GM12878 (cell line): ENCODE data around the gene PRKN. TPM values are rescaled to one million over a fixed set of nuclear protein-coding genes. Genes with fewer than 3 reads are reported as not detected.

Experiments used
- ATAC-seq: fragments of 200-7000 bp; cut with Tn5 transposase; 3 replicates; pipeline ENCODE4 v1.9.1; 2020; ENCODE audit warnings: mild to moderate bottlenecking, moderate library complexity
- BruUV-seq: library from RNA; stranded (reverse); fragments of 400-500 nt; replicated peaks from 2 replicates; lab custom pipeline; 2021; lab: Mats Ljungman, UMichigan
- CTCF ChIA-PET: fragments of 300-600 bp; sonication (Branson Sonifier 250); formaldehyde crosslinking; extraction: SDS; loops from one replicate; lab custom pipeline; 2021; ENCODE audit warnings: inconsistent platforms; lab: Yijun Ruan, JAX
- POLR2A ChIA-PET: fragments of 350-600 bp; formaldehyde crosslinking; extraction: SDS; loops from one replicate; lab custom pipeline; 2021; ENCODE audit warnings: inconsistent platforms; lab: Charles Lee
- RAD21 ChIA-PET: fragments of 300-600 bp; sonication (Branson Sonifier 250); formaldehyde crosslinking; loops from one replicate; lab custom pipeline; 2023; ENCODE audit warnings: antibody characterized with exemption; ENCODE audit not compliant: unreplicated experiment; lab: Charles Lee
- SMC1A ChIA-PET: fragments of 300-600 bp; sonication (Branson Sonifier 250); formaldehyde crosslinking; loops from one replicate; lab custom pipeline; 2023; ENCODE audit not compliant: unreplicated experiment, uncharacterized antibody; lab: Charles Lee
- DNase-seq: peaks from one replicate; pipeline ENCODE4 v3.0.0-alpha.2; 2011; ENCODE audit warnings: low read depth, low spot score
- FAIRE-seq: peaks from 3 replicates; lab custom pipeline; 2011; peaks lifted over from hg19 to GRCh38; lab: Jason Lieb, UNC
- H2AFZ ChIP-seq: 2 replicates; pipeline ENCODE4 v1.6.0; 2011; ENCODE audit warnings: low read depth, low read length, control low read depth; ENCODE audit not compliant: control insufficient read depth
- H3K27ac ChIP-seq: 2 replicates; pipeline ENCODE4 v1.5.1; 2011; ENCODE audit warnings: control low read depth; ENCODE audit not compliant: control insufficient read depth, insufficient read depth
- H3K27me3 ChIP-seq, 2 experiments: replicated peaks in 1 of 2; 2 replicates each; pipeline versions ENCODE4 v1.6.0 to v1.6.1; 2011; ENCODE audit warnings: low read length in 1 of 2; ENCODE audit not compliant: control insufficient read depth in 2 of 2, insufficient read depth in 2 of 2
- H3K36me3 ChIP-seq, 2 experiments: 2 replicates each; pipeline ENCODE4 v1.5.1; 2011; ENCODE audit warnings: low read length in 1 of 2; ENCODE audit not compliant: control insufficient read depth in 2 of 2, insufficient read depth in 2 of 2
- H3K4me1 ChIP-seq: 2 replicates; pipeline ENCODE4 v1.6.1; 2011; ENCODE audit warnings: mild to moderate bottlenecking, low read length, moderate library complexity, mixed read lengths; ENCODE audit not compliant: control insufficient read depth, insufficient read depth
- H3K4me2 ChIP-seq: 2 replicates; pipeline ENCODE4 v1.6.0; 2011; ENCODE audit warnings: control low read depth; ENCODE audit not compliant: control insufficient read depth, insufficient read depth
- H3K4me3 ChIP-seq: fragments of 200-600 bp; sonication (generic); 2 replicates; pipeline ENCODE4 v1.5.1; 2016
- H3K79me2 ChIP-seq: 2 replicates; pipeline ENCODE4 v1.6.0; 2011; ENCODE audit warnings: low read length; ENCODE audit not compliant: control insufficient read depth, insufficient read depth
- H3K9ac ChIP-seq: 2 replicates; pipeline ENCODE4 v1.8.0; 2011; ENCODE audit warnings: low read length, control low read depth, mixed read lengths; ENCODE audit not compliant: control insufficient read depth, insufficient read depth
- H3K9me3 ChIP-seq: replicated peaks from 3 replicates; pipeline ENCODE4 v1.5.1; 2011; ENCODE audit warnings: mild to moderate bottlenecking, low read length; ENCODE audit not compliant: control insufficient read depth, insufficient read depth
- H4K20me1 ChIP-seq: 2 replicates; pipeline ENCODE4 v1.6.0; 2011; ENCODE audit not compliant: control insufficient read depth, insufficient read depth
- NFYB ChIP-seq: IDR thresholded peaks from 2 replicates; pipeline ENCODE4 v1.6.1; 2011; ENCODE audit warnings: low read depth, mild to moderate bottlenecking, low read length, improper control_type of control experiment, moderate library complexity; ENCODE audit not compliant: insufficient read depth
- NR2F1 ChIP-seq: fragments of 450-650 bp; conservative IDR thresholded peaks from 2 replicates; pipeline ENCODE4 v1.6.1; 2017; ENCODE audit warnings: mild to moderate bottlenecking
- PAX8 ChIP-seq: fragments of 450-650 bp; IDR thresholded peaks from 2 replicates; pipeline ENCODE4 v1.6.1; 2017; ENCODE audit warnings: mild to moderate bottlenecking, moderate library complexity
- POLR2A ChIP-seq: IDR thresholded peaks from 2 replicates; pipeline ENCODE4 v1.6.1; 2011; ENCODE audit warnings: low read depth, mild to moderate bottlenecking, low read length
- RUNX3 ChIP-seq: IDR thresholded peaks from 2 replicates; pipeline ENCODE4 v1.6.1; 2012; ENCODE audit warnings: low read length, inconsistent platforms
- STAT3 ChIP-seq: IDR thresholded peaks from 2 replicates; pipeline ENCODE4 v1.6.1; 2011; ENCODE audit warnings: low read depth, low read length, improper control_type of control experiment
- TCF12 ChIP-seq: IDR thresholded peaks from 2 replicates; pipeline ENCODE4 v1.6.1; 2011; ENCODE audit warnings: low read depth, mild to moderate bottlenecking, low read length
- YBX1 ChIP-seq: fragments of 450-650 bp; IDR thresholded peaks from 2 replicates; pipeline ENCODE4 v1.6.1; 2016; ENCODE audit warnings: antibody characterized with exemption
- YY1 ChIP-seq: IDR thresholded peaks from 2 replicates; pipeline ENCODE4 v1.6.1; 2011; ENCODE audit warnings: low read depth, mild to moderate bottlenecking, low read length
- WGBS: methylation state at CpG from one replicate; pipeline ENCODE4 v1.1.6; 2016; ENCODE audit warnings: low lambda C conversion rate; ENCODE audit not compliant: insufficient replicate concordance, insufficient coverage; ENCODE audit errors: missing lambda C conversion rate; 5-methylcytosine and 5-hydroxymethylcytosine counted together
- in situ Hi-C: fragments of 300-500 bp; cut with MboI; formaldehyde crosslinking; loops from 9 replicates; pipeline ENCODE4 v1.14.3; 2018; ENCODE audit warnings: mixed read lengths
- intact Hi-C: fragments of 100-400 bp; cut with micrococcal nuclease; formaldehyde crosslinking; loops from one replicate; pipeline ENCODE4 v1.14.2; 2022; ENCODE audit not compliant: unreplicated experiment
- polyA plus RNA-seq, 11 experiments: library from polyadenylated mRNA; depleted of rRNA in 4 of 11; unstranded in 6 of 11; stranded (reverse) in 5 of 11; fragments of >200 nt; fragmentation: Nextera tagmentation in 4 of 11; fragmentation: Illumina TruSeq in 1 of 11; extraction: Ambion mirVana in 4 of 11; extraction: Trizol in 1 of 11; gene quantifications; 1 replicate in 1 of 11; 2 replicates in 10 of 11; pipeline versions ENCODE4 v1.2.1 to v1.2.3, GENCODE V29; 2011 to 2016; ENCODE audit warnings: inconsistent platforms in 2 of 11, missing spikeins in 2 of 11, low read depth in 1 of 11
- total RNA-seq, 4 experiments: library from RNA; depleted of rRNA in 3 of 4; stranded (reverse); fragments of >200 nt in 3 of 4; fragmentation: Illumina TruSeq in 1 of 4; extraction: Trizol in 1 of 4; gene quantifications; 2 replicates each; pipeline versions ENCODE4 v1.2.1 to v1.2.3, GENCODE V29; 2013 to 2021
- TF ChIP-seq, protein P1 (sequence below): fragments of 450-650 bp; IDR thresholded peaks from 2 replicates; pipeline ENCODE4 v1.6.1; 2017; ENCODE audit warnings: mild to moderate bottlenecking, moderate library complexity
- TF ChIP-seq, protein P2 (sequence below): fragments of 450-650 bp; formaldehyde crosslinking; IDR thresholded peaks from 2 replicates; pipeline ENCODE4 v1.4.0; 2020; ENCODE audit warnings: mild to moderate bottlenecking, moderate library complexity

PRKN gene
- total and polyA plus RNA-seq, 10 of the 15 experiments (the other 5 are each of a cell fraction or from before 2014, with no cell fraction given): 0.06 to 0.09 TPM; not detected in 8

DNA sequence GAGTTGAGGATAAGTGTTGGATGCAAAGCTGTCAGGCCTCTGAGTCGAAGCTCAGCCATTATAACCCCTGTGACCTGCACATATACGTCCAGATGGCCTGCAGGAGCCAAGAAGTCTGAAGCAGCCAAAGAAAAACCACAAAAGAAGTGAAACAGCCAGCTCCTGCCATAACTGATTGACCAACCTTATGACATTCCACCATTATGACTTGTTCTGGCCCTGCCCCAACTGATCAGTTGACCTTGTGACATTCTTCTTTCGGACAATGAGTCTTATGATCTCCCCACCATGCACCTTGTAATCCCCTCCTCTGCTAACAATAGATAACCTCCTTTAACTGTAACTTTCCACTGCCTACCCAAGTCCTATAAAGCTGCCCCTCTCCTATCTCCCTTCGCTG lies 1320.0 kb downstream of the PRKN start:
- Histone ChIP-seq H3K79me2 (no peaks in the 10 kb centered on the region), H4K20me1 (no peaks in the 10 kb centered on the region), H3K9ac (no peak overlapping the region), H3K4me3 (no peak overlapping the region), H3K27ac (no peak overlapping the region), H3K36me3 (no peaks in the 10 kb centered on the region), H2AFZ (peak overlapping the region; percentile 5; the same call in 1 of the 2 replicates), H3K9me3 (no peaks in the 10 kb centered on the region; the same call in 2 of the 3 replicates), H3K4me1 (no peaks in the 10 kb centered on the region), H3K4me2 (no peak overlapping the region), H3K27me3 (no peaks in the 10 kb centered on the region)
- in situ Hi-C loops: no loop called here
- FAIRE-seq (no peak), DNase-seq (peak; percentile 23), ATAC-seq (no peak)
- TF ChIP-seq RUNX3: peak; percentile 53; the same call in 1 of the 2 replicates
- TF ChIP-seq NR2F1: peak; percentile 56; the same call in 1 of the 2 replicates
- TF ChIP-seq YY1: peak; percentile 41; the same call in 1 of the 2 replicates
- no peak for TF ChIP-seq STAT3
- no TSS peak for BruUV-seq
- ChIA-PET POLR2A (interaction anchor here (0.6 kb wide), 1 partner anchor 488 kb away, joined by 4 read pairs; no protein-coding TSS in a partner anchor), RAD21 (no interaction called here), SMC1A (interaction anchor here (0.8 kb wide), 1 partner anchor 11 kb away, joined by 3 read pairs; no protein-coding TSS in a partner anchor), CTCF (interaction anchor here (1.6 kb wide), 1 partner anchor 11 kb away, joined by 12 read pairs; no protein-coding TSS in a partner anchor)
- WGBS: 16% methylated on average over 4 of the region's 4 CpGs
- intact Hi-C loops: no loop called here

DNA sequence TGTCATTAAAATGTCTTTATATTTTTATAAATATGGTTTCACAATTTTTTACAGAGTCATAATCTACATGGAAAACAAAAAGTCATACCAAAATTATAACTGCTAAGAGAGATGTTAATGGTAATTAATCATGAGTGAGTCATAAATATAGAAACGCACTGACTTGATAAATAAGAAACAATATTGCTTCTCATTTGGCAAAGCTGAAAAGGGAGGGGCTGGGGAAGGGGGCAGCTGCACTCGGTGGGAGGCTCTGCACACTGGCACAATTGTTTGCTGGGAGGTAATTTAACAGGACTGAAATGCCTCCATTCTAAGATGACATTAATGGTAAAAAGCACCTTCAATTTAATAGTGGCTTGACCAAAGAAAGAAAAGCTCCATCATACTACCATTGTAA lies 1320.5 kb downstream of the PRKN start:
- H3K27ac ChIP-seq: no peak overlapping the region
- no peaks in the 10 kb centered on the region for H4K20me1 ChIP-seq
- in situ Hi-C loops: no loop called here
- FAIRE-seq (no peak), DNase-seq (no peak), ATAC-seq (no peak)
- H2AFZ ChIP-seq: 0 out of 2 replicates have a peak overlapping the region, but pooled peaks have one; percentile 5
- ChIA-PET POLR2A (no interaction called here), RAD21 (no interaction called here), SMC1A (interaction anchor here (0.8 kb wide), 1 partner anchor 11 kb away, joined by 3 read pairs; no protein-coding TSS in a partner anchor), CTCF (interaction anchor here (1.6 kb wide), 1 partner anchor 11 kb away, joined by 12 read pairs; no protein-coding TSS in a partner anchor)
- H3K36me3 ChIP-seq: no peaks in the 10 kb centered on the region
- H3K4me2 ChIP-seq: no peak overlapping the region
- no TSS peak for BruUV-seq
- no peaks in the 10 kb centered on the region; the same call in 2 of the 3 replicates for H3K9me3 ChIP-seq
- H3K79me2 ChIP-seq: no peaks in the 10 kb centered on the region
- H3K9ac ChIP-seq: no peak overlapping the region
- H3K4me1 ChIP-seq: no peaks in the 10 kb centered on the region
- no peak overlapping the region for H3K4me3 ChIP-seq
- intact Hi-C loops: no loop called here
- no peaks in the 10 kb centered on the region for H3K27me3 ChIP-seq
- 43% methylated on average over 2 of the region's 2 CpGs for WGBS
- no peak for TF ChIP-seq TCF12
- TF ChIP-seq POLR2A: no peak
- no peak for TF ChIP-seq PAX8
- TF ChIP-seq NFYB: no peak
- TF ChIP-seq, protein P1, sequence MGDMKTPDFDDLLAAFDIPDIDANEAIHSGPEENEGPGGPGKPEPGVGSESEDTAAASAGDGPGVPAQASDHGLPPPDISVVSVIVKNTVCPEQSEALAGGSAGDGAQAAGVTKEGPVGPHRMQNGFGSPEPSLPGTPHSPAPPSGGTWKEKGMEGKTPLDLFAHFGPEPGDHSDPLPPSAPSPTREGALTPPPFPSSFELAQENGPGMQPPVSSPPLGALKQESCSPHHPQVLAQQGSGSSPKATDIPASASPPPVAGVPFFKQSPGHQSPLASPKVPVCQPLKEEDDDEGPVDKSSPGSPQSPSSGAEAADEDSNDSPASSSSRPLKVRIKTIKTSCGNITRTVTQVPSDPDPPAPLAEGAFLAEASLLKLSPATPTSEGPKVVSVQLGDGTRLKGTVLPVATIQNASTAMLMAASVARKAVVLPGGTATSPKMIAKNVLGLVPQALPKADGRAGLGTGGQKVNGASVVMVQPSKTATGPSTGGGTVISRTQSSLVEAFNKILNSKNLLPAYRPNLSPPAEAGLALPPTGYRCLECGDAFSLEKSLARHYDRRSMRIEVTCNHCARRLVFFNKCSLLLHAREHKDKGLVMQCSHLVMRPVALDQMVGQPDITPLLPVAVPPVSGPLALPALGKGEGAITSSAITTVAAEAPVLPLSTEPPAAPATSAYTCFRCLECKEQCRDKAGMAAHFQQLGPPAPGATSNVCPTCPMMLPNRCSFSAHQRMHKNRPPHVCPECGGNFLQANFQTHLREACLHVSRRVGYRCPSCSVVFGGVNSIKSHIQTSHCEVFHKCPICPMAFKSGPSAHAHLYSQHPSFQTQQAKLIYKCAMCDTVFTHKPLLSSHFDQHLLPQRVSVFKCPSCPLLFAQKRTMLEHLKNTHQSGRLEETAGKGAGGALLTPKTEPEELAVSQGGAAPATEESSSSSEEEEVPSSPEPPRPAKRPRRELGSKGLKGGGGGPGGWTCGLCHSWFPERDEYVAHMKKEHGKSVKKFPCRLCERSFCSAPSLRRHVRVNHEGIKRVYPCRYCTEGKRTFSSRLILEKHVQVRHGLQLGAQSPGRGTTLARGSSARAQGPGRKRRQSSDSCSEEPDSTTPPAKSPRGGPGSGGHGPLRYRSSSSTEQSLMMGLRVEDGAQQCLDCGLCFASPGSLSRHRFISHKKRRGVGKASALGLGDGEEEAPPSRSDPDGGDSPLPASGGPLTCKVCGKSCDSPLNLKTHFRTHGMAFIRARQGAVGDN: no peak
- TF ChIP-seq, protein P2, sequence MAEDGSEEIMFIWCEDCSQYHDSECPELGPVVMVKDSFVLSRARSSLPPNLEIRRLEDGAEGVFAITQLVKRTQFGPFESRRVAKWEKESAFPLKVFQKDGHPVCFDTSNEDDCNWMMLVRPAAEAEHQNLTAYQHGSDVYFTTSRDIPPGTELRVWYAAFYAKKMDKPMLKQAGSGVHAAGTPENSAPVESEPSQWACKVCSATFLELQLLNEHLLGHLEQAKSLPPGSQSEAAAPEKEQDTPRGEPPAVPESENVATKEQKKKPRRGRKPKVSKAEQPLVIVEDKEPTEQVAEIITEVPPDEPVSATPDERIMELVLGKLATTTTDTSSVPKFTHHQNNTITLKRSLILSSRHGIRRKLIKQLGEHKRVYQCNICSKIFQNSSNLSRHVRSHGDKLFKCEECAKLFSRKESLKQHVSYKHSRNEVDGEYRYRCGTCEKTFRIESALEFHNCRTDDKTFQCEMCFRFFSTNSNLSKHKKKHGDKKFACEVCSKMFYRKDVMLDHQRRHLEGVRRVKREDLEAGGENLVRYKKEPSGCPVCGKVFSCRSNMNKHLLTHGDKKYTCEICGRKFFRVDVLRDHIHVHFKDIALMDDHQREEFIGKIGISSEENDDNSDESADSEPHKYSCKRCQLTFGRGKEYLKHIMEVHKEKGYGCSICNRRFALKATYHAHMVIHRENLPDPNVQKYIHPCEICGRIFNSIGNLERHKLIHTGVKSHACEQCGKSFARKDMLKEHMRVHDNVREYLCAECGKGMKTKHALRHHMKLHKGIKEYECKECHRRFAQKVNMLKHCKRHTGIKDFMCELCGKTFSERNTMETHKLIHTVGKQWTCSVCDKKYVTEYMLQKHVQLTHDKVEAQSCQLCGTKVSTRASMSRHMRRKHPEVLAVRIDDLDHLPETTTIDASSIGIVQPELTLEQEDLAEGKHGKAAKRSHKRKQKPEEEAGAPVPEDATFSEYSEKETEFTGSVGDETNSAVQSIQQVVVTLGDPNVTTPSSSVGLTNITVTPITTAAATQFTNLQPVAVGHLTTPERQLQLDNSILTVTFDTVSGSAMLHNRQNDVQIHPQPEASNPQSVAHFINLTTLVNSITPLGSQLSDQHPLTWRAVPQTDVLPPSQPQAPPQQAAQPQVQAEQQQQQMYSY (CRISPR knock-in tag): no peak
- TF ChIP-seq YBX1: no peak
